ENCODE results near the gene ACY1. TPM values are rescaled to one million over a fixed set of nuclear protein-coding genes. Genes with fewer than 3 reads are reported as not detected.

Gene ACY1
- total and polyA plus RNA-seq, 2 of the 13 experiments (the other 11 are each of a cell fraction or from before 2014, with no cell fraction given): 113 to 162 TPM

DNA sequence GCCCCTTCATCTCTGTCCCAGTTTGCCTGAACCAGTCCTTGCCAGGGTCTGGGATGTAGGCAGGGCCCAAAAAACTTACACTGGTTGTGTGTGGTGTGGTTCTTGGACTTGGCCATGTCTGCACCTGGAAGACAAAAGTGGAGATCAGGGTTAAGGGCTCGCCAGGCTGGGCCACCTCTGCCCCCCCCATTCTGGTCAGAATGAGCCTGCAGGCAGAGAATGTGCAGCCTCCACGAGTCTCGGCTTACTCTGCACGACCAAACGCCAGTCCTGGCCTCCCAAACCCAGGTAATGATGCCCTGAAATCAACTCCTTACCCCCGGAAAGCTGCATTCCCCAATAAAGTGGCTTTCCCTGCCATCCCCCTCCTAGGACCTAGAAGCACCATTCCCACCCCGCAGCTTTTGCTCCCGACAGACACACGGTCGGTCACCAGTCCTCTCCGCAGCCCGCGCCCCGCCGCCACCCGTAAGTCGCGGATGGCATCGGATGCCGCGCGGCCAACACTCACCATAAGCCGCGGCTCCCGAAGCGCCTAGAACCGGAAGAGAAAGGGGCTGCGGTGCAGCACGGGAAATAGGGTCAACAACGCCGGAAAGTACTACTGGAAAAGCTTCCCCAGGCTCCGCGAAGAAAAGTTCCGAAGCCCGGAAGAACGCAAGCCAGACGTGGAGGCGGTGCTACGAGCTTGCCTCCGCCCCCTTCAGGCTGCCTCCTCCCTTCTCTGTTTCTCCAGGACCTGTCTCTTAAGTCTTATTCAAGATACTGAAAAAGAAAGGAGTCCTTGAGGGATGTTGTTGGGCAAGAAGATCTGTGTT lies 12.2 kb downstream of the ACY1 start, which contains the start of gene RPL29 (continued):
- TF ChIP-seq, protein P1, sequence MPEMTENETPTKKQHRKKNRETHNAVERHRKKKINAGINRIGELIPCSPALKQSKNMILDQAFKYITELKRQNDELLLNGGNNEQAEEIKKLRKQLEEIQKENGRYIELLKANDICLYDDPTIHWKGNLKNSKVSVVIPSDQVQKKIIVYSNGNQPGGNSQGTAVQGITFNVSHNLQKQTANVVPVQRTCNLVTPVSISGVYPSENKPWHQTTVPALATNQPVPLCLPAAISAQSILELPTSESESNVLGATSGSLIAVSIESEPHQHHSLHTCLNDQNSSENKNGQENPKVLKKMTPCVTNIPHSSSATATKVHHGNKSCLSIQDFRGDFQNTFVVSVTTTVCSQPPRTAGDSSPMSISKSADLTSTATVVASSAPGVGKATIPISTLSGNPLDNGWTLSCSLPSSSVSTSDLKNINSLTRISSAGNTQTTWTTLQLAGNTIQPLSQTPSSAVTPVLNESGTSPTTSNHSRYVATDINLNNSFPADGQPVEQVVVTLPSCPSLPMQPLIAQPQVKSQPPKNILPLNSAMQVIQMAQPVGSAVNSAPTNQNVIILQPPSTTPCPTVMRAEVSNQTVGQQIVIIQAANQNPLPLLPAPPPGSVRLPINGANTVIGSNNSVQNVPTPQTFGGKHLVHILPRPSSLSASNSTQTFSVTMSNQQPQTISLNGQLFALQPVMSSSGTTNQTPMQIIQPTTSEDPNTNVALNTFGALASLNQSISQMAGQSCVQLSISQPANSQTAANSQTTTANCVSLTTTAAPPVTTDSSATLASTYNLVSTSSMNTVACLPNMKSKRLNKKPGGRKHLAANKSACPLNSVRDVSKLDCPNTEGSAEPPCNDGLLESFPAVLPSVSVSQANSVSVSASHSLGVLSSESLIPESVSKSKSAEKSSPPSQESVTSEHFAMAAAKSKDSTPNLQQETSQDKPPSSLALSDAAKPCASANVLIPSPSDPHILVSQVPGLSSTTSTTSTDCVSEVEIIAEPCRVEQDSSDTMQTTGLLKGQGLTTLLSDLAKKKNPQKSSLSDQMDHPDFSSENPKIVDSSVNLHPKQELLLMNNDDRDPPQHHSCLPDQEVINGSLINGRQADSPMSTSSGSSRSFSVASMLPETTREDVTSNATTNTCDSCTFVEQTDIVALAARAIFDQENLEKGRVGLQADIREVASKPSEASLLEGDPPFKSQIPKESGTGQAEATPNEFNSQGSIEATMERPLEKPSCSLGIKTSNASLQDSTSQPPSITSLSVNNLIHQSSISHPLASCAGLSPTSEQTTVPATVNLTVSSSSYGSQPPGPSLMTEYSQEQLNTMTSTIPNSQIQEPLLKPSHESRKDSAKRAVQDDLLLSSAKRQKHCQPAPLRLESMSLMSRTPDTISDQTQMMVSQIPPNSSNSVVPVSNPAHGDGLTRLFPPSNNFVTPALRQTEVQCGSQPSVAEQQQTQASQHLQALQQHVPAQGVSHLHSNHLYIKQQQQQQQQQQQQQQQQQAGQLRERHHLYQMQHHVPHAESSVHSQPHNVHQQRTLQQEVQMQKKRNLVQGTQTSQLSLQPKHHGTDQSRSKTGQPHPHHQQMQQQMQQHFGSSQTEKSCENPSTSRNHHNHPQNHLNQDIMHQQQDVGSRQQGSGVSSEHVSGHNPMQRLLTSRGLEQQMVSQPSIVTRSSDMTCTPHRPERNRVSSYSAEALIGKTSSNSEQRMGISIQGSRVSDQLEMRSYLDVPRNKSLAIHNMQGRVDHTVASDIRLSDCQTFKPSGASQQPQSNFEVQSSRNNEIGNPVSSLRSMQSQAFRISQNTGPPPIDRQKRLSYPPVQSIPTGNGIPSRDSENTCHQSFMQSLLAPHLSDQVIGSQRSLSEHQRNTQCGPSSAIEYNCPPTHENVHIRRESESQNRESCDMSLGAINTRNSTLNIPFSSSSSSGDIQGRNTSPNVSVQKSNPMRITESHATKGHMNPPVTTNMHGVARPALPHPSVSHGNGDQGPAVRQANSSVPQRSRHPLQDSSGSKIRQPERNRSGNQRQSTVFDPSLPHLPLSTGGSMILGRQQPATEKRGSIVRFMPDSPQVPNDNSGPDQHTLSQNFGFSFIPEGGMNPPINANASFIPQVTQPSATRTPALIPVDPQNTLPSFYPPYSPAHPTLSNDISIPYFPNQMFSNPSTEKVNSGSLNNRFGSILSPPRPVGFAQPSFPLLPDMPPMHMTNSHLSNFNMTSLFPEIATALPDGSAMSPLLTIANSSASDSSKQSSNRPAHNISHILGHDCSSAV (CRISPR knock-in tag; IDR thresholded peaks at IDR 0.05; ENCODE audit: borderline replicate concordance): peak; percentile 83; the same call in 1 of the 2 replicates
- peak; percentile 29; the same call in 1 of the 2 replicates for TF ChIP-seq RAD21 (CRISPR knock-in tag; IDR thresholded peaks at IDR 0.05)
- TF ChIP-seq, protein P2, sequence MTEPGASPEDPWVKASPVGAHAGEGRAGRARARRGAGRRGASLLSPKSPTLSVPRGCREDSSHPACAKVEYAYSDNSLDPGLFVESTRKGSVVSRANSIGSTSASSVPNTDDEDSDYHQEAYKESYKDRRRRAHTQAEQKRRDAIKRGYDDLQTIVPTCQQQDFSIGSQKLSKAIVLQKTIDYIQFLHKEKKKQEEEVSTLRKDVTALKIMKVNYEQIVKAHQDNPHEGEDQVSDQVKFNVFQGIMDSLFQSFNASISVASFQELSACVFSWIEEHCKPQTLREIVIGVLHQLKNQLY (CRISPR knock-in tag; IDR thresholded peaks at IDR 0.05): no peak
- 0 out of 2 replicates have a peak, but pooled peaks have one; percentile 43 for TF ChIP-seq ZNF550 (CRISPR knock-in tag; IDR thresholded peaks at IDR 0.05; ENCODE audit: borderline replicate concordance)
- TF ChIP-seq NFIC (IDR thresholded peaks at IDR 0.05; ENCODE audit: low read length): peak; percentile 61; the same call in 1 of the 2 replicates
- TF ChIP-seq, protein P3, sequence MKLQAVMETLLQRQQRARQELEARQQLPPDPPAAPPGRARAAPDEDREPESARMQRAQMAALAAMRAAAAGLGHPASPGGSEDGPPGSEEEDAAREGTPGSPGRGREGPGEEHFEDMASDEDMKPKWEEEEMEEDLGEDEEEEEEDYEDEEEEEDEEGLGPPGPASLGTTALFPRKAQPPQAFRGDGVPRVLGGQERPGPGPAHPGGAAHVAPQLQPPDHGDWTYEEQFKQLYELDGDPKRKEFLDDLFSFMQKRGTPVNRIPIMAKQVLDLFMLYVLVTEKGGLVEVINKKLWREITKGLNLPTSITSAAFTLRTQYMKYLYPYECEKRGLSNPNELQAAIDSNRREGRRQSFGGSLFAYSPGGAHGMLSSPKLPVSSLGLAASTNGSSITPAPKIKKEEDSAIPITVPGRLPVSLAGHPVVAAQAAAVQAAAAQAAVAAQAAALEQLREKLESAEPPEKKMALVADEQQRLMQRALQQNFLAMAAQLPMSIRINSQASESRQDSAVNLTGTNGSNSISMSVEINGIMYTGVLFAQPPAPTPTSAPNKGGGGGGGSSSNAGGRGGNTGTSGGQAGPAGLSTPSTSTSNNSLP (IDR thresholded peaks at IDR 0.05; ENCODE audit: low read depth, low read length): peak; percentile 14; the same call in 1 of the 2 replicates
- peak; percentile 91 for TF ChIP-seq ZNF143 (CRISPR knock-in tag; IDR thresholded peaks at IDR 0.05)
- TF ChIP-seq, protein P4, sequence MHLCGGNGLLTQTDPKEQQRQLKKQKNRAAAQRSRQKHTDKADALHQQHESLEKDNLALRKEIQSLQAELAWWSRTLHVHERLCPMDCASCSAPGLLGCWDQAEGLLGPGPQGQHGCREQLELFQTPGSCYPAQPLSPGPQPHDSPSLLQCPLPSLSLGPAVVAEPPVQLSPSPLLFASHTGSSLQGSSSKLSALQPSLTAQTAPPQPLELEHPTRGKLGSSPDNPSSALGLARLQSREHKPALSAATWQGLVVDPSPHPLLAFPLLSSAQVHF (CRISPR knock-in tag; IDR thresholded peaks at IDR 0.05): no peak; the same call in 1 of the 2 replicates
- peak; percentile 86 for TF ChIP-seq ZNF547 (CRISPR knock-in tag; IDR thresholded peaks at IDR 0.05)
- TF ChIP-seq ZNF775 (CRISPR knock-in tag; IDR thresholded peaks at IDR 0.05; ENCODE audit: borderline replicate concordance): peak; percentile 81; the same call in 1 of the 2 replicates
- TF ChIP-seq SNAI1 (CRISPR knock-in tag; IDR thresholded peaks at IDR 0.05; ENCODE audit: borderline replicate concordance): no peak
- TF ChIP-seq, protein P5, sequence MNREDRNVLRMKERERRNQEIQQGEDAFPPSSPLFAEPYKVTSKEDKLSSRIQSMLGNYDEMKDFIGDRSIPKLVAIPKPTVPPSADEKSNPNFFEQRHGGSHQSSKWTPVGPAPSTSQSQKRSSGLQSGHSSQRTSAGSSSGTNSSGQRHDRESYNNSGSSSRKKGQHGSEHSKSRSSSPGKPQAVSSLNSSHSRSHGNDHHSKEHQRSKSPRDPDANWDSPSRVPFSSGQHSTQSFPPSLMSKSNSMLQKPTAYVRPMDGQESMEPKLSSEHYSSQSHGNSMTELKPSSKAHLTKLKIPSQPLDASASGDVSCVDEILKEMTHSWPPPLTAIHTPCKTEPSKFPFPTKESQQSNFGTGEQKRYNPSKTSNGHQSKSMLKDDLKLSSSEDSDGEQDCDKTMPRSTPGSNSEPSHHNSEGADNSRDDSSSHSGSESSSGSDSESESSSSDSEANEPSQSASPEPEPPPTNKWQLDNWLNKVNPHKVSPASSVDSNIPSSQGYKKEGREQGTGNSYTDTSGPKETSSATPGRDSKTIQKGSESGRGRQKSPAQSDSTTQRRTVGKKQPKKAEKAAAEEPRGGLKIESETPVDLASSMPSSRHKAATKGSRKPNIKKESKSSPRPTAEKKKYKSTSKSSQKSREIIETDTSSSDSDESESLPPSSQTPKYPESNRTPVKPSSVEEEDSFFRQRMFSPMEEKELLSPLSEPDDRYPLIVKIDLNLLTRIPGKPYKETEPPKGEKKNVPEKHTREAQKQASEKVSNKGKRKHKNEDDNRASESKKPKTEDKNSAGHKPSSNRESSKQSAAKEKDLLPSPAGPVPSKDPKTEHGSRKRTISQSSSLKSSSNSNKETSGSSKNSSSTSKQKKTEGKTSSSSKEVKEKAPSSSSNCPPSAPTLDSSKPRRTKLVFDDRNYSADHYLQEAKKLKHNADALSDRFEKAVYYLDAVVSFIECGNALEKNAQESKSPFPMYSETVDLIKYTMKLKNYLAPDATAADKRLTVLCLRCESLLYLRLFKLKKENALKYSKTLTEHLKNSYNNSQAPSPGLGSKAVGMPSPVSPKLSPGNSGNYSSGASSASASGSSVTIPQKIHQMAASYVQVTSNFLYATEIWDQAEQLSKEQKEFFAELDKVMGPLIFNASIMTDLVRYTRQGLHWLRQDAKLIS (CRISPR knock-in tag; IDR thresholded peaks at IDR 0.05): peak; percentile 90; the same call in 1 of the 2 replicates

Data from HepG2 (cell line).